Vagina (tissue), 2 donors: ENCODE data around the gene POLRMT. TPM values are rescaled to one million over a fixed set of nuclear protein-coding genes. Genes with fewer than 3 reads are reported as not detected.

ENCODE experiments used
- DNase-seq, 2 donors: peaks; one replicate each; pipeline ENCODE4 v3.0.0-alpha.2; 2017; ENCODE audit errors: extremely low spot score in 2 of 2
- H3K27ac ChIP-seq: fragments of 200-600 bp; sonication (generic); one replicate; pipeline ENCODE4 v1.5.1; 2019
- H3K27me3 ChIP-seq: fragments of 200-600 bp; sonication (generic); one replicate; pipeline ENCODE4 v1.5.1; 2019
- H3K36me3 ChIP-seq, 2 donors: fragments of 200-600 bp; sonication (generic); one replicate each; pipeline ENCODE4 v1.5.1; 2017 to 2019
- H3K4me1 ChIP-seq: fragments of 200-600 bp; sonication (generic); one replicate; pipeline ENCODE4 v1.5.1; 2019
- H3K4me3 ChIP-seq, 2 donors: fragments of 200-600 bp; sonication (generic); 1 replicate in 1 of 2; 2 replicates in 1 of 2; pipeline ENCODE4 v1.5.1; 2016 to 2019
- H3K9me3 ChIP-seq: fragments of 200-600 bp; sonication (generic); one replicate; pipeline ENCODE4 v1.5.1; 2019
- CTCF ChIP-seq, 3 experiments: fragments of 450-650 bp in 2 of 3; fragments of 200-600 bp in 1 of 3; sonication (generic) in 1 of 3; IDR thresholded peaks; one replicate each; pipeline ENCODE4 v1.5.1; 2017 to 2019; ENCODE audit warnings: antibody characterized with exemption in 3 of 3, mild to moderate bottlenecking in 2 of 3, moderate library complexity in 2 of 3
- POLR2A ChIP-seq, 2 donors: fragments of 450-650 bp; IDR thresholded peaks; one replicate each; pipeline ENCODE4 v1.6.1; 2017; ENCODE audit warnings: antibody characterized with exemption in 2 of 2, mild to moderate bottlenecking in 2 of 2, moderate library complexity in 2 of 2
- POLR2AphosphoS5 ChIP-seq, 2 donors: sonication (generic); formaldehyde crosslinking; IDR thresholded peaks; one replicate each; pipeline ENCODE4 v1.9.0; 2017; ENCODE audit warnings: antibody characterized with exemption in 2 of 2, mild to moderate bottlenecking in 2 of 2, low read depth in 1 of 2; ENCODE audit not compliant: insufficient read depth in 1 of 2
- intact Hi-C: fragments of 100-400 bp; cut with DNase I; formaldehyde crosslinking; loops from one replicate; pipeline ENCODE4 v1.15.1; 2023
- total RNA-seq: library from RNA; depleted of rRNA; stranded (reverse); fragments of >200 nt; gene quantifications from one replicate; pipeline ENCODE4 v1.2.3, GENCODE V29; 2016

POLRMT gene
- total RNA-seq, 1 donor from 2014 or later: 33.9 TPM

- Histone ChIP-seq H3K9me3 (no peaks in the 10 kb centered on the region), H3K36me3 (no peaks in the 10 kb centered on the region), H3K27ac (no peak overlapping the region), H3K4me3 (no peak overlapping the region), H3K27me3 (peaks cover 3% of the 10 kb centered on the region), H3K4me1 (no peaks in the 10 kb centered on the region)
- intact Hi-C loops: no loop called here
- no peak for DNase-seq
- TF ChIP-seq POLR2A (IDR thresholded peaks at IDR 0.05) (no peak), CTCF (IDR thresholded peaks at IDR 0.05) (no peak), POLR2AphosphoS5 (IDR thresholded peaks at IDR 0.05; ENCODE audit: insufficient read depth in 1 of 2, low read depth in 1 of 2) (no peak)
These were observed 37.1 kb downstream of the POLRMT start for GRCh38 chr19:596263-596655.

GRCh38 chr19:595326-596262 lies 37.7 kb downstream of the POLRMT start:
- H3K27me3 ChIP-seq: peaks cover 7% of the 10 kb centered on the region
- H3K4me1 ChIP-seq: no peaks in the 10 kb centered on the region
- no peaks in the 10 kb centered on the region for H3K9me3 ChIP-seq
- TF ChIP-seq POLR2AphosphoS5 (IDR thresholded peaks at IDR 0.05; ENCODE audit: insufficient read depth in 1 of 2, low read depth in 1 of 2): no peak
- TF ChIP-seq POLR2A (IDR thresholded peaks at IDR 0.05): no peak
- TF ChIP-seq CTCF (IDR thresholded peaks at IDR 0.05): no peak
- intact Hi-C loops: no loop called here
- no peak overlapping the region for H3K27ac ChIP-seq
- DNase-seq: no peak
- H3K36me3 ChIP-seq: no peaks in the 10 kb centered on the region
- no peak overlapping the region for H3K4me3 ChIP-seq

GRCh38 chr19:594265-594870 lies 39.0 kb downstream of the POLRMT start:
- H3K9me3 ChIP-seq: no peaks in the 10 kb centered on the region
- H3K27me3 ChIP-seq: peaks cover 11% of the 10 kb centered on the region
- no peak for DNase-seq
- H3K4me1 ChIP-seq: peaks cover 1% of the 10 kb centered on the region
- H3K36me3 ChIP-seq: no peaks in the 10 kb centered on the region
- TF ChIP-seq POLR2AphosphoS5 (IDR thresholded peaks at IDR 0.05; ENCODE audit: insufficient read depth in 1 of 2, low read depth in 1 of 2) (no peak), POLR2A (IDR thresholded peaks at IDR 0.05) (no peak), CTCF (IDR thresholded peaks at IDR 0.05) (no peak)
- H3K27ac ChIP-seq: no peak overlapping the region
- intact Hi-C loops: no loop called here
- H3K4me3 ChIP-seq: no peak overlapping the region

- no peak for DNase-seq
- TF ChIP-seq POLR2A (IDR thresholded peaks at IDR 0.05) (no peak), CTCF (IDR thresholded peaks at IDR 0.05) (no peak)
- Histone ChIP-seq H3K36me3 (no peaks in the 10 kb centered on the region), H3K9me3 (no peaks in the 10 kb centered on the region), H3K4me1 (peaks cover 10% of the 10 kb centered on the region), H3K27ac (no peak overlapping the region), H3K4me3 (no peak overlapping the region), H3K27me3 (peaks cover 20% of the 10 kb centered on the region)
- intact Hi-C loops: no loop called here
These were observed 39.8 kb downstream of the POLRMT start for GRCh38 chr19:593505-593904.

GRCh38 chr19:593055-593454 lies 40.3 kb downstream of the POLRMT start:
- Histone ChIP-seq H3K36me3 (no peaks in the 10 kb centered on the region), H3K4me3 (no peak overlapping the region), H3K27me3 (peaks cover 20% of the 10 kb centered on the region), H3K27ac (no peak overlapping the region), H3K9me3 (no peaks in the 10 kb centered on the region), H3K4me1 (peaks cover 14% of the 10 kb centered on the region)
- TF ChIP-seq CTCF (IDR thresholded peaks at IDR 0.05) (no peak), POLR2A (IDR thresholded peaks at IDR 0.05) (no peak), POLR2AphosphoS5 (IDR thresholded peaks at IDR 0.05; ENCODE audit: insufficient read depth in 1 of 2, low read depth in 1 of 2) (no peak)
- no peak for DNase-seq
- intact Hi-C loops: no loop called here
